Stimulated activated CD8-positive, alpha-beta memory T cell treated with anti-CD3 and anti-CD28 coated beads, Interleukin-7, amount 100 ng/mL, for 48 hours (primary cell): Measurements from ENCODE around the gene VPS11.

Experiments used
- DNase-seq, 2 donors: peaks; one replicate each; pipeline ENCODE4 v3.0.0-alpha.2; 2020; ENCODE audit warnings: low read depth in 1 of 2; ENCODE audit errors: extremely low read depth in 1 of 2

The VPS11 gene

GRCh38 chr11:119078675-119079420, 11.2 kb downstream of the VPS11 start:
- DNase-seq, result no peak

GRCh38 chr11:119081682-119082260, 14.2 kb downstream of the VPS11 start:
- DNase-seq, result no peak

- DNase-seq, result peak; percentile 87 to 89
Observed at GRCh38 chr11:119084663-119085436, 17.2 kb downstream of the VPS11 start, which contains the start of gene HMBS. TSS of gene HMBS (plus strand) at chr11:119084881. CDS start at chr11:119085034, 153 bp downstream.

GRCh38 chr11:119085437-119085847, 17.8 kb downstream of the VPS11 start:
- DNase-seq, result no peak

GRCh38 chr11:119087123-119087522, 19.5 kb downstream of the VPS11 start:
- no peak for DNase-seq

GRCh38 chr11:119087747-119088241, 20.2 kb downstream of the VPS11 start:
- no peak for DNase-seq

GRCh38 chr11:119088406-119088805, 20.8 kb downstream of the VPS11 start:
- DNase-seq, result no peak

GRCh38 chr11:119089319-119089718, 21.7 kb downstream of the VPS11 start:
- DNase-seq, result no peak

- no peak for DNase-seq
Observed at GRCh38 chr11:119091178-119091577, 23.6 kb downstream of the VPS11 start.

- no peak for DNase-seq
Observed at GRCh38 chr11:119091966-119092879, 24.6 kb downstream of the VPS11 start.

- DNase-seq, result no peak
Observed at GRCh38 chr11:119092880-119093842, 25.5 kb downstream of the VPS11 start.

GRCh38 chr11:119093942-119094815, 26.6 kb downstream of the VPS11 start:
- DNase-seq, result no peak

GRCh38 chr11:119094816-119095065, 27.1 kb downstream of the VPS11 start:
- no peak for DNase-seq

- peak; percentile 98 to 99 for DNase-seq
Observed at GRCh38 chr11:119095066-119095880, 27.7 kb downstream of the VPS11 start.

GRCh38 chr11:119099711-119100110, 32.1 kb downstream of the VPS11 start:
- DNase-seq, result no peak

GRCh38 chr11:119100246-119100970, 32.8 kb downstream of the VPS11 start:
- DNase-seq, result no peak
